Measurements from ENCODE around the gene BLOC1S1. TPM values are rescaled to one million over a fixed set of nuclear protein-coding genes. Genes with fewer than 3 reads are reported as not detected.

Gene BLOC1S1
- total RNA-seq, 3 donors from 2014 or later = 60.7 to 65.7 (median 61.7) TPM

DNA sequence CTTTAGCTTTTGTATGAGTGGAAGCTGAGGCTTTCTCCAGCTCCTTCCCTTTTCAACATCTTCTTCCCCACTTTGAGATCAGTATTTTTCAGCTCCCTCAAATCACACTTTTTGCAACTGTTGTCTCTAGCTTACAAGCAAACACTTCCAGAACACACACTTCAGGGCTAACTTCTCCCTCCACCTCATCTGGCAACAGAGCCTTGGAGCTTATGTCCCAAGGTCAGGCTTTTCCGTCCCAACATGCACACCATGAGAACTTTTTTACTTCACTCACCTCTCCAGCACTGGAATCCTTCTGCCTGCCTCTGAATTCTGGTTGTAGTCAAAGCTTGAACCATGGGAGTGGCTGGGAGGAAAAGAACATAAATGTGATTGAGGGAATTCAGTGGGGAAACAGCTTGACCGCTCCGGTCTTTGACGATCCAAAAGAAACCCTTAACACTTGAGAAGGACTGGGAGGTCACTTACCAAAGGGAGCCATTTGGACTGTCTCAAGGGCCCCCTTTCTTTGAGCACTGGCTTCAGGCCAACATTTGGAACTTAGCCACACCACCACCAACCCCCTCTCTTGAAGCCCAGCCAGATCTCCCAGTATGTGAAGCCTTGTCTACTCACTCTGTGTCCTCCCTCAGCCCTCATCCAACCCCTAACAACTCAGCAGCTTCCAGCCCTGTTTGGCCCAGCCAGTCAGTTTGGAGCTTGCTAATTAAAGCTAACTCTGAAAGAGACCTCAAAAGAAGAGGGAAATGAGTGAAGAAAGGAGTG lies 3.9 kb upstream of the BLOC1S1 start:
- H3K36me3 Mint-ChIP-seq (ENCODE audit: insufficient read depth) = no peaks in the 10 kb centered on the region
- DNase-seq = no peak
- H3K9me3 Mint-ChIP-seq = no peaks in the 10 kb centered on the region
- H3K4me1 Mint-ChIP-seq (ENCODE audit: low read depth) = peaks cover 30% of the 10 kb centered on the region
- ATAC-seq = no peak
- H3K27me3 Mint-ChIP-seq (ENCODE audit: low read depth) = peaks cover 17% of the 10 kb centered on the region
- no peak overlapping the region for H3K4me3 Mint-ChIP-seq

DNA sequence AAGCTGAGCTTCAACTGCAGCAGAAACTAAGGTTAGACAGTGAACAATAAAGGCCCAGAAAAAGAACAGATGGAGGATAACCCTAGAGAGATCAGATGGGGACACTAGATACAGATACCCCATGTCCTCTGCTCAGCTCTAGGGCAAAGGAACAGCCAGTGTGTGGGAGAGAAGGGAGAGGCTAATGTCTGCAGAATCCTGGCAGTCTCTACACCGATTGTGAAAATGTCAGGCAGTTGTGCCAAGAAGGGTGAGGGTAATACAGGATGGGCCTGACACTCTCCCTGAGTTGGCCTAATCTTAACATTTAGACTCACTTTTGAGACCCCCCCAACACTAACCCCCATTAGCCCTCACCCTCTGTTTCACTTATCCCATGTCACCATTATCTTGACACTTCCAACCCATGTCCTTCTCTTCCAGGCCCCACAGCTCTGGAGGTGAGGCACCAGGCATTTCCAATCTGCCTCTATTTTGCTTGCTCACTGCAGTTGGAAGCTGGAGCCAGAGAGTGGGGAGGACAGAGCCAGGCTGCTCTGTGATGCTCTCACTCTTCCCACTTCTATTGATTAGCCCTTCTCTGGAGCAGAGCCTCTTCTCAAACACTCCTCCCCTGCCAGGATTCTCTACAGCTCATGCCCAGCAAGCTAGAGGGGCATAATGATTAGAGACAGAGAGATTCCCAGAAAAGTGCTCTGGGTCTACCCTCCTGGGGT lies 3.0 kb upstream of the BLOC1S1 start:
- no peak for DNase-seq
- H3K4me1 Mint-ChIP-seq (ENCODE audit: low read depth) = peaks cover 34% of the 10 kb centered on the region
- no peaks in the 10 kb centered on the region for H3K9me3 Mint-ChIP-seq
- H3K4me3 Mint-ChIP-seq = no peak overlapping the region
- no peaks in the 10 kb centered on the region for H3K36me3 Mint-ChIP-seq (ENCODE audit: insufficient read depth)
- ATAC-seq = no peak
- peaks cover 13% of the 10 kb centered on the region for H3K27me3 Mint-ChIP-seq (ENCODE audit: low read depth)

DNA sequence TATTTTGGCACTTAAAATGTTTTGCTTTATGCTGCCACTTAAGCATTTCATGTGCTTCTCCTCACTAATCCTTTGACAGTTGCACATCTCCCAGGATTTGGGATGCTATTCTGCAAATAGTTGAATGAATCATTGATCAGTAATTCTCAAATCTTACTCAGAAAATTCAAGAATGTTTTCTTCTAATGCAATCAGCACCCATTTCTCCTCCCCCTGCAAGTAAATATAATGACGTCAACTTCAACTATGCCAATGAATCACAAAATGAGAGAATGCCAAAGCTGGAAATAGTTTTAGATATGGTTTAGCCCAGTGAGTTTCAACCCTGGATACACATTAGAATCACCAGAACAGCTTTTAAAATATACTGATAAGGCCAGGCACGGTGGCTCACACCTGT lies 2.1 kb upstream of the BLOC1S1 start:
- Mint-ChIP-seq H3K4me1 (ENCODE audit: low read depth) (peaks cover 32% of the 10 kb centered on the region), H3K36me3 (ENCODE audit: insufficient read depth) (no peaks in the 10 kb centered on the region), H3K4me3 (no peak overlapping the region), H3K9me3 (no peaks in the 10 kb centered on the region), H3K27me3 (ENCODE audit: low read depth) (peaks cover 8% of the 10 kb centered on the region)
- DNase-seq (no peak), ATAC-seq (no peak)

DNA sequence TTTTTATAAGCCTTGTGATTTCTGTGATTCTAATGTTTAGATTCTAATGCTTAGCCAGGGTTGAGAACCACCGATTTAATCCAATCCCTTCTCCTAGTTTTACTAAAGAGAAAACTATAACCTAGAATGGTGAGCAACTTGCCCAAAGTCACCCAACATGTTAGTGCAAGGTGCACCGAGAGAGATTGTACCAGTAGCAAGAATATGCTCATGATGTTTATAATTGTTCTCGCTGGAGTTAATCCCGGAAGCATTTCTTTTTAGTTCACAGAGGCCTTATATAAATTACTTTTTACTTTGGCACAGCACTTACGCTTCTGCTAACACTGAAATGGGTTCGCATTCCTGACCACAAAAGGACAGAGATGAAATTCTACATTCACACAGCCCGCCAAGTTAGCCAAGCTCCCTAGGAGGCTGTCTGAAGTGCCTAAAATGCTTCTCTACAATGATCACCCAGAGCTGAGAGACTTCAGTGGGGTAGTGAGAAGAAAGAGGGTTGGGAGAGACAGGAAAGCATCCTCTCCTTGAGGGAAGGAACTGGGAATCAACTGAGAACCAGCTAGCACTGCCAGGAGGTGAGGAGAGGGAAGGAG lies 579 bp upstream of the BLOC1S1 start:
- ATAC-seq (no peak), DNase-seq (no peak)
- H3K4me3 Mint-ChIP-seq = peak overlapping the region; percentile 92
- H3K4me1 Mint-ChIP-seq (ENCODE audit: low read depth) = peaks cover 27% of the 10 kb centered on the region
- no peaks in the 10 kb centered on the region for H3K9me3 Mint-ChIP-seq
- H3K27me3 Mint-ChIP-seq (ENCODE audit: low read depth) = peaks cover 2% of the 10 kb centered on the region
- no peaks in the 10 kb centered on the region for H3K36me3 Mint-ChIP-seq (ENCODE audit: insufficient read depth)

DNA sequence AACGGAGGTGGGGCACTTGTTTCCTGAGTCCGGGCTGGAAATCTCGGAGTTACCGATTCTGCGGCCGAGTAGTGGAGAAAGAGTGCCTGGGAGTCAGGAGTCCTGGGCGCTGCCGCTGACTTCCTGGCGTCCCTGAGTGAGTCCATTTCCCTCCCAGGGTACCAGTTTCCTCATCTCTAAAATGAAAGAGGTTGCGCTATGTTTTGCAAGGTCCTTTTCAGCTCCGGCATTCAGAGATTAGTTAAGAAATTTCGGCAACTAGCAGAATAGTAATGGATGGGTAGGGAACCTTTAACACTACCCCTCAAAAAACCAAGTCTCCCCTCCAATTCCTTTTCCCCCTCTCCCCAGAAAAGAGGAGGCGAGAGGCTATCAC lies 724 bp downstream of the BLOC1S1 start:
- Mint-ChIP-seq H3K27me3 (ENCODE audit: low read depth) (peaks cover 2% of the 10 kb centered on the region), H3K4me3 (peak overlapping the region; percentile 92), H3K36me3 (ENCODE audit: insufficient read depth) (no peaks in the 10 kb centered on the region), H3K9me3 (no peaks in the 10 kb centered on the region), H3K4me1 (ENCODE audit: low read depth) (peaks cover 29% of the 10 kb centered on the region)
- ATAC-seq (no peak), DNase-seq (no peak)

DNA sequence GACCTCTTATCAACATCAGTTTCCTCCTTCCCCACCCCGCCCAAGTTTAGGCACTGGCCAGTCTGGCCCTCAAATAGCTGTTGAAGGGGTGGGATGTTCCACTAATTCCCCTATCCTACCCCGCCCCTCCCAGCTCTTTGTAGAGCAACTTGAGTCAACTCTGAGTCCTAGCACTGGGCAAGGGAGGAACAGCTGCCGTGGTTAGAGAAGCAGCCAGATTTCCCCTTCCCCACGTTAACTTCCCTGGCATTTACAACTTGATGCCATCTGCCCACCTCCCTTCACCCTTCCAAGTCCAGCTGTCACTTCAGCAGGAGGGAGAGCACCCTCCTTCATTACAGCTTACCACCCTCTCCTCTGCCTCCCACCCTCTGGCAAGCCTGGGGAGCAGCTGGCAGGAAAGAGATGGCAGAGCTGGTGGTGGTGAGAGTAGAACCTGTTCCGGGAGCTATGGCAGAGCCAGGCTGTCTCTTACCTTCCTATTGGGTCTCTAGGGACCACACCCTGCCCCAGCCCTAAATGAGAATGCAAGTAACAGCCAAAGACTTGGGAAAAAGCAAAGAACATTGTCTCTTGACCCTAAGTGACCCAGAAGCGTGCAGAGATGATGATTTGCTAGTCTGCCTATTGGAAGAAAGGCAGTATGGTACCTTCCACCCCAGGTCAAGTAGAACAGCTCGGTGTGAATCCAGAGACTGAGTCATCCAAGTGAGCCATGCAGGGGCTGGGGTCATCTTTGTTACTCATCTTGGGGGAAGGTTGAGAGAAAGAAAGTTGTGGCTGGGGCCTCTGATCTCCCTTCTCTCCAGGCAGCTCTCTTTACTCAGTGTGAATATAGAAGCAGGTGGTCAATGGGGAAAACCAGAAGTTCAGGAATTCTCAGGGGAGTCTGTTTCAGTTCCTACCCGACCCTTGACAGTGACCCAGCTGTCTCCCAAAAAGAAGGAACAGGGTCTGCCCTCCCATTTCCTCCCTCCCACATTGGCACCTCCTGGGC lies 1.5 kb downstream of the BLOC1S1 start:
- Mint-ChIP-seq H3K4me3 (peak overlapping the region; percentile 92), H3K27me3 (ENCODE audit: low read depth) (peaks cover 2% of the 10 kb centered on the region), H3K9me3 (no peaks in the 10 kb centered on the region), H3K36me3 (ENCODE audit: insufficient read depth) (no peaks in the 10 kb centered on the region), H3K4me1 (ENCODE audit: low read depth) (peaks cover 29% of the 10 kb centered on the region)
- DNase-seq = no peak
- peak; percentile 22 to 23 for ATAC-seq

DNA sequence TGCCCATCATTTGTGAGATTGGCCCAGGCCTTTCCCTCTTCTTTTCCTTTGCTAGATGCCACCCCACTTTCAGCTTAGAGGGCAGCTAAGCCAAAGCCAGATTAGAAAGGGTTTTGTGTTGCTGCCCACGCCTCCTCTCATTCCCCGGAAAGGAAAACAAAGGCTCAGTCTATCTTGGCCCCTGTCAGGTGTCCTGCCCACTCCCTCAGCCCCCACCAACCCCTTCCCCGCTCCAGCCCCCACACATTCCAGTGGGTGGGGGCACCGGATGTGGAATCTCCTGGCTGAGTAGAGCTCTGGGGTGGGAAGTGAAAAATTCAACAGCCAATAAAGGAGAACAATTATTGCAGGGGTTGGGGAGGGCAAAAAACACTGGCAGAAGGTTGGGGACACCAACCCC lies 2.2 kb downstream of the BLOC1S1 start:
- Mint-ChIP-seq H3K36me3 (ENCODE audit: insufficient read depth) (no peaks in the 10 kb centered on the region), H3K4me1 (ENCODE audit: low read depth) (peaks cover 29% of the 10 kb centered on the region), H3K9me3 (no peaks in the 10 kb centered on the region), H3K4me3 (no peak overlapping the region), H3K27me3 (ENCODE audit: low read depth) (peaks cover 2% of the 10 kb centered on the region)
- ATAC-seq = no peak
- no peak for DNase-seq

DNA sequence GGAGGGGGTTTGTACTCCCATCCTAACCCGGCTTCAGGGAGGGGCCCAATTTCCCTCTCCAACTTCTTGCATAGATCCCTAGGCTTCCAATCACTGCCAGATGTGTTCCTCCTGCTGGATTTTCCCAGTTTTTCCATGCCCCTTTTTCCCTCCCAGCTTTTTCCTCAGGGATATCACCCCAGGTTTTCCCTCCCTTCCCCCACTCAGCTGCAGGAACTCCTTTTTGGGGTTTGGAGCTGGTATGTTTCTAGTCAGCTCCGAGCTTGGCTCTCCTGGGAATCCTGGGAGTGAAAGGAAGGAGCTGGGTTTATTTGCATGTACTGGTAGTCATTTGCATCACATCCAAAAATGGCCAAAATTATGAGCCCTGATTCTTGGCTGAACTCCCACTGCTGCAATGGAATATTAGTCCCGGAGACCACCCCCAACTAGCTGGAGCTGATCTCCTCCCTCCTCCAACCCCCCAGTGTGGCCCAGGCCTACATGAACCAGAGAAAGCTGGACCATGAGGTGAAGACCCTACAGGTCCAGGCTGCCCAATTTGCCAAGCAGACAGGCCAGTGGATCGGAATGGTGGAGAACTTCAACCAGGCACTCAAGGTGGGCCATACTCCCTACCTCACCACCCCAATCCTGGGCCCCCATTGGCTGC lies 2.9 kb downstream of the BLOC1S1 start:
- Mint-ChIP-seq H3K4me3 (no peak overlapping the region), H3K9me3 (no peaks in the 10 kb centered on the region), H3K27me3 (ENCODE audit: low read depth) (peaks cover 2% of the 10 kb centered on the region), H3K36me3 (ENCODE audit: insufficient read depth) (no peaks in the 10 kb centered on the region), H3K4me1 (ENCODE audit: low read depth) (peaks cover 29% of the 10 kb centered on the region)
- no peak for DNase-seq
- no peak for ATAC-seq

DNA sequence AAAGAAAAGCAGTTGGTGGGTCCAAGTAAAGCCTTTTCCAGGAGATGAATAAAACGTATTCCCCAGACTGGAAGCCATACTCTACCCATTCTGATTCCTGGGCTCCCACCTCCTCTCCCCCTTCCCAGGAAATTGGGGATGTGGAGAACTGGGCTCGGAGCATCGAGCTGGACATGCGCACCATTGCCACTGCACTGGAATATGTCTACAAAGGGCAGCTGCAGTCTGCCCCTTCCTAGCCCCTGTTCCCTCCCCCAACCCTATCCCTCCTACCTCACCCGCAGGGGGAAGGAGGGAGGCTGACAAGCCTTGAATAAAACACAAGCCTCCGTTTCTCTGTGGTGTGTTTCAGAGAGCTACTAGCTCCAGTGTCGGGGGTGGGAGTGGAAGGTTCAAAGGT lies 3.5 kb downstream of the BLOC1S1 start:
- ATAC-seq (no peak), DNase-seq (no peak)
- Mint-ChIP-seq H3K4me1 (ENCODE audit: low read depth) (peaks cover 29% of the 10 kb centered on the region), H3K36me3 (ENCODE audit: insufficient read depth) (no peaks in the 10 kb centered on the region), H3K4me3 (no peak overlapping the region), H3K9me3 (no peaks in the 10 kb centered on the region), H3K27me3 (ENCODE audit: low read depth) (peaks cover 2% of the 10 kb centered on the region)

DNA sequence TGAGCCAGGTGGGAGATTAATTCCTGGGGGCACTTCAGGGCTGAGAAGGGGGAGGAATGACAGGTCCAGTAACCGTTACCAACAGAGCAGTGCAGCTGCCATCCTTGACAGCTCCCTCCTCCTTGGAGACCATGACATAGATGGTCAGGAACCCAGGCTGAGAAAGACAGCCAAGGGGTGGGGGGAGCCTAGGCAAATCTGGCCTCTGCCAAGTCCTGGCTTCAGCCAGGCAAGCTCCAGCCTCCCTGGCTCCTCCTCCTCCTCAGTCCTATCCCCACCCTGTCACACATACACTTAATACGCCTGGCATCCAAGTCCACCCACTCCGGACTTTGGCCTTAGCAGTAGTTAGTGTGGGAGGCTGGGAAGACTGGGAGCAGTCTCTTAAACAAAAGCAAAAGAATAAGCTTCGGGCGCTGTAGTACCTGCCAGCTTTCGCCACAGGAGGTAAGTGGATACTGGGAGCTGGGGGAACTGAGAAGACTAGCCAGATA lies 4.3 kb downstream of the BLOC1S1 start, which contains the start of gene RDH5:
TSS of gene RDH5 (plus strand) at position 323 of the 494 bp plus-strand sequence. CDS start 792 bp downstream, outside the sequence.
- no peak for ATAC-seq
- no peak for DNase-seq
- Mint-ChIP-seq H3K27me3 (ENCODE audit: low read depth) (peaks cover 2% of the 10 kb centered on the region), H3K36me3 (ENCODE audit: insufficient read depth) (peaks cover 4% of the 10 kb centered on the region), H3K9me3 (no peaks in the 10 kb centered on the region), H3K4me3 (no peak within 1 kb of the TSS), H3K4me1 (ENCODE audit: low read depth) (peaks cover 36% of the 10 kb centered on the region)

DNA sequence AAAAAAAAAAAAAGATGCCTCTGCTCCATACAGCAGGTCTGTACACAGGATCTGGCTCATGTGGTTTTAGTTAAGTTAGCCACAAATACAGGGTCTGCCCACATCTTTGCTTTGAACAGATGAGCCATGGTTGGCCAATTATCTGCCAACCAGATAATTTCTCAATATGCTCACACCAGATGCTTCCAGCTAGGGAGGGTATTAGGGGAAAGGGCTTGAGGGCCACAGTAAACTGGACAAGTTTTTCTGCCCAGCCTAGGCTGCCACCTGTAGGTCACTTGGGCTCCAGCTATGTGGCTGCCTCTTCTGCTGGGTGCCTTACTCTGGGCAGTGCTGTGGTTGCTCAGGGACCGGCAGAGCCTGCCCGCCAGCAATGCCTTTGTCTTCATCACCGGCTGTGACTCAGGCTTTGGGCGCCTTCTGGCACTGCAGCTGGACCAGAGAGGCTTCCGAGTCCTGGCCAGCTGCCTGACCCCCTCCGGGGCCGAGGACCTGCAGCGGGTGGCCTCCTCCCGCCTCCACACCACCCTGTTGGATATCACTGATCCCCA lies 5.1 kb downstream of the BLOC1S1 start:
- Mint-ChIP-seq H3K9me3 (no peaks in the 10 kb centered on the region), H3K27me3 (ENCODE audit: low read depth) (peaks cover under 1% of the 10 kb centered on the region), H3K4me3 (no peak overlapping the region), H3K36me3 (ENCODE audit: insufficient read depth) (peaks cover 6% of the 10 kb centered on the region), H3K4me1 (ENCODE audit: low read depth) (peaks cover 35% of the 10 kb centered on the region)
- DNase-seq = no peak
- no peak for ATAC-seq

DNA sequence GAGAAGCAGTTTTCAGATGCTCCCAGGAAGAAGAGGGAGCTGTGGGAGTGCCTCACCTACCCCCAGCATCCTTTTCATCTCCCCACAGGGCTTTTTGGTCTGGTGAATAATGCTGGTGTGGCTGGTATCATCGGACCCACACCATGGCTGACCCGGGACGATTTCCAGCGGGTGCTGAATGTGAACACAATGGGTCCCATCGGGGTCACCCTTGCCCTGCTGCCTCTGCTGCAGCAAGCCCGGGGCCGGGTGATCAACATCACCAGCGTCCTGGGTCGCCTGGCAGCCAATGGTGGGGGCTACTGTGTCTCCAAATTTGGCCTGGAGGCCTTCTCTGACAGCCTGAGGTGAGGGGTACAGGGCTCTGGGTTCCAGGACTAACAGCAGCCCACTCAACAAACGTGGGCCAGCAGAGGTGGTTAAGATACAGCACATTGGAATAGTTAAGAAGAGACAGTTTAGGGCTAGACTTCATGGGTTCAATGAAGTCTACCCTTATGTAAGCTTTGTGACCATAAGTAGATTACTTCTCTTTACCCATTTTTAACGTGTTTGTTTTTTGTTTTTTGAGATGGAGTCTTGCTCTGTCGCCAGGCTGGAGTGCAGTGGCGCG lies 5.9 kb downstream of the BLOC1S1 start:
- Mint-ChIP-seq H3K4me3 (no peak overlapping the region), H3K9me3 (no peaks in the 10 kb centered on the region), H3K36me3 (ENCODE audit: insufficient read depth) (peaks cover 6% of the 10 kb centered on the region), H3K27me3 (ENCODE audit: low read depth) (no peaks in the 10 kb centered on the region), H3K4me1 (ENCODE audit: low read depth) (peaks cover 35% of the 10 kb centered on the region)
- ATAC-seq (no peak), DNase-seq (no peak)

DNA sequence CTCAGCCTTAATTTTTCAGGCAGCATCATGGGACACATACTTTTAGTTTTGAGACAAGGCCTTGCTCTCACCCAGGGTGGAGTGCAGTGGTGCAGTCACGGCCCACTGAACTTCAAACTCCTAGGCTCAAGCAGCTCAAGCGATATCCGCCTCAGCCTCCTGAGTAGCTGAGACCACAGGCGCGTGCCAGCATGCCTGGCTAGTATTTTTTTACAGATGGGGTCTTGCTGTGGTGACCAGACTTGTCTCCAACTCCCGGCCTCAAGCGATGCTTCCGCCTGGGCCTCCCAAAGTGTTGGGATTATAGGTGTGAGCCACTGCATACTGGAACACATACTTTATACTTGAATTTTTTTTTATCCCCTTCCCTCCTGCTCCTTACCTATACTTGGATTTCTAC lies 7.1 kb downstream of the BLOC1S1 start:
- Mint-ChIP-seq H3K9me3 (no peaks in the 10 kb centered on the region), H3K27me3 (ENCODE audit: low read depth) (no peaks in the 10 kb centered on the region), H3K4me1 (ENCODE audit: low read depth) (peaks cover 32% of the 10 kb centered on the region), H3K36me3 (ENCODE audit: insufficient read depth) (peaks cover 6% of the 10 kb centered on the region), H3K4me3 (no peak overlapping the region)
- ATAC-seq (no peak), DNase-seq (no peak)

All from activated T-cell treated with anti-CD3 and anti-CD28 coated beads, Interleukin-2, amount 50 U/mL, for 4 hours (primary cell).